GM12878 (cell line): ENCODE results near the gene IGFALS. TPM values are rescaled to one million over a fixed set of nuclear protein-coding genes. Genes with fewer than 3 reads are reported as not detected.

Experiments
- ATAC-seq: fragments of 200-7000 bp; cut with Tn5 transposase; 3 replicates; pipeline ENCODE4 v1.9.1; 2020; ENCODE audit warnings: mild to moderate bottlenecking, moderate library complexity
- BruUV-seq: library from RNA; stranded (reverse); fragments of 400-500 nt; replicated peaks from 2 replicates; lab custom pipeline; 2021; lab: Mats Ljungman, UMichigan
- CTCF ChIA-PET: fragments of 300-600 bp; sonication (Branson Sonifier 250); formaldehyde crosslinking; extraction: SDS; loops from one replicate; lab custom pipeline; 2021; ENCODE audit warnings: inconsistent platforms; lab: Yijun Ruan, JAX
- POLR2A ChIA-PET: fragments of 350-600 bp; formaldehyde crosslinking; extraction: SDS; loops from one replicate; lab custom pipeline; 2021; ENCODE audit warnings: inconsistent platforms; lab: Charles Lee
- RAD21 ChIA-PET: fragments of 300-600 bp; sonication (Branson Sonifier 250); formaldehyde crosslinking; loops from one replicate; lab custom pipeline; 2023; ENCODE audit warnings: antibody characterized with exemption; ENCODE audit not compliant: unreplicated experiment; lab: Charles Lee
- SMC1A ChIA-PET: fragments of 300-600 bp; sonication (Branson Sonifier 250); formaldehyde crosslinking; loops from one replicate; lab custom pipeline; 2023; ENCODE audit not compliant: unreplicated experiment, uncharacterized antibody; lab: Charles Lee
- DNase-seq: peaks from one replicate; pipeline ENCODE4 v3.0.0-alpha.2; 2011; ENCODE audit warnings: low read depth, low spot score
- FAIRE-seq: peaks from 3 replicates; lab custom pipeline; 2011; peaks lifted over from hg19 to GRCh38; lab: Jason Lieb, UNC
- H2AFZ ChIP-seq: 2 replicates; pipeline ENCODE4 v1.6.0; 2011; ENCODE audit warnings: low read depth, low read length, control low read depth; ENCODE audit not compliant: control insufficient read depth
- H3K27ac ChIP-seq: 2 replicates; pipeline ENCODE4 v1.5.1; 2011; ENCODE audit warnings: control low read depth; ENCODE audit not compliant: control insufficient read depth, insufficient read depth
- H3K27me3 ChIP-seq, 2 experiments: replicated peaks in 1 of 2; 2 replicates each; pipeline versions ENCODE4 v1.6.0 to v1.6.1; 2011; ENCODE audit warnings: low read length in 1 of 2; ENCODE audit not compliant: control insufficient read depth in 2 of 2, insufficient read depth in 2 of 2
- H3K36me3 ChIP-seq, 2 experiments: 2 replicates each; pipeline ENCODE4 v1.5.1; 2011; ENCODE audit warnings: low read length in 1 of 2; ENCODE audit not compliant: control insufficient read depth in 2 of 2, insufficient read depth in 2 of 2
- H3K4me1 ChIP-seq: 2 replicates; pipeline ENCODE4 v1.6.1; 2011; ENCODE audit warnings: mild to moderate bottlenecking, low read length, moderate library complexity, mixed read lengths; ENCODE audit not compliant: control insufficient read depth, insufficient read depth
- H3K4me2 ChIP-seq: 2 replicates; pipeline ENCODE4 v1.6.0; 2011; ENCODE audit warnings: control low read depth; ENCODE audit not compliant: control insufficient read depth, insufficient read depth
- H3K4me3 ChIP-seq: fragments of 200-600 bp; sonication (generic); 2 replicates; pipeline ENCODE4 v1.5.1; 2016
- H3K79me2 ChIP-seq: 2 replicates; pipeline ENCODE4 v1.6.0; 2011; ENCODE audit warnings: low read length; ENCODE audit not compliant: control insufficient read depth, insufficient read depth
- H3K9ac ChIP-seq: 2 replicates; pipeline ENCODE4 v1.8.0; 2011; ENCODE audit warnings: low read length, control low read depth, mixed read lengths; ENCODE audit not compliant: control insufficient read depth, insufficient read depth
- H3K9me3 ChIP-seq: replicated peaks from 3 replicates; pipeline ENCODE4 v1.5.1; 2011; ENCODE audit warnings: mild to moderate bottlenecking, low read length; ENCODE audit not compliant: control insufficient read depth, insufficient read depth
- H4K20me1 ChIP-seq: 2 replicates; pipeline ENCODE4 v1.6.0; 2011; ENCODE audit not compliant: control insufficient read depth, insufficient read depth
- BRCA1 ChIP-seq: IDR thresholded peaks from 2 replicates; pipeline ENCODE4 v1.6.1; 2011; ENCODE audit warnings: low read depth, low read length, improper control_type of control experiment
- E4F1 ChIP-seq: fragments of 450-650 bp; IDR thresholded peaks from 2 replicates; pipeline ENCODE4 v1.6.1; 2018; ENCODE audit warnings: borderline replicate concordance, mild to moderate bottlenecking; ENCODE audit not compliant: partially characterized antibody
- ELK1 ChIP-seq: IDR thresholded peaks from 2 replicates; pipeline ENCODE4 v1.6.1; 2012; ENCODE audit warnings: low read depth, low read length, improper control_type of control experiment
- HDAC2 ChIP-seq: fragments of 200-600 bp; sonication (generic); IDR thresholded peaks from 2 replicates; pipeline ENCODE4 v1.6.1; 2017
- HDAC6 ChIP-seq: fragments of 200-600 bp; sonication (generic); IDR thresholded peaks from one replicate; pipeline ENCODE4 v1.8.0; 2017; ENCODE audit warnings: antibody characterized with exemption; ENCODE audit not compliant: unreplicated experiment
- NFYA ChIP-seq: IDR thresholded peaks from 2 replicates; pipeline ENCODE4 v1.6.1; 2011; ENCODE audit warnings: low read depth, mild to moderate bottlenecking, low read length, improper control_type of control experiment, borderline replicate concordance
- NR2C2 ChIP-seq: IDR thresholded peaks from 2 replicates; pipeline ENCODE4 v1.6.1; 2011; ENCODE audit warnings: borderline replicate concordance, low read depth; ENCODE audit not compliant: control insufficient read depth, insufficient read length
- RUNX3 ChIP-seq: IDR thresholded peaks from 2 replicates; pipeline ENCODE4 v1.6.1; 2012; ENCODE audit warnings: low read length, inconsistent platforms
- SIN3A ChIP-seq: IDR thresholded peaks from 2 replicates; pipeline ENCODE4 v1.6.1; 2012; ENCODE audit warnings: low read depth, low read length, improper control_type of control experiment
- SKIL ChIP-seq: fragments of 450-650 bp; IDR thresholded peaks from 2 replicates; pipeline ENCODE4 v1.6.1; 2017; ENCODE audit warnings: mild to moderate bottlenecking, low read depth, inconsistent platforms; ENCODE audit not compliant: poor library complexity, severe bottlenecking
- SP1 ChIP-seq: IDR thresholded peaks from one replicate; pipeline ENCODE4 v1.6.1; 2011; ENCODE audit warnings: low read depth, low read length
- ZNF207 ChIP-seq: fragments of 450-650 bp; IDR thresholded peaks from 2 replicates; pipeline ENCODE4 v1.6.1; 2014; ENCODE audit warnings: antibody characterized with exemption, mild to moderate bottlenecking, borderline replicate concordance
- ZZZ3 ChIP-seq: IDR thresholded peaks from 2 replicates; pipeline ENCODE4 v1.6.1; 2011; ENCODE audit warnings: low read depth; ENCODE audit not compliant: control insufficient read depth, insufficient read length
- WGBS: methylation state at CpG from one replicate; pipeline ENCODE4 v1.1.6; 2016; ENCODE audit warnings: low lambda C conversion rate; ENCODE audit not compliant: insufficient replicate concordance, insufficient coverage; ENCODE audit errors: missing lambda C conversion rate; 5-methylcytosine and 5-hydroxymethylcytosine counted together
- in situ Hi-C: fragments of 300-500 bp; cut with MboI; formaldehyde crosslinking; loops from 9 replicates; pipeline ENCODE4 v1.14.3; 2018; ENCODE audit warnings: mixed read lengths
- intact Hi-C: fragments of 100-400 bp; cut with micrococcal nuclease; formaldehyde crosslinking; loops from one replicate; pipeline ENCODE4 v1.14.2; 2022; ENCODE audit not compliant: unreplicated experiment
- polyA plus RNA-seq, 11 experiments: library from polyadenylated mRNA; depleted of rRNA in 4 of 11; unstranded in 6 of 11; stranded (reverse) in 5 of 11; fragments of >200 nt; fragmentation: Nextera tagmentation in 4 of 11; fragmentation: Illumina TruSeq in 1 of 11; extraction: Ambion mirVana in 4 of 11; extraction: Trizol in 1 of 11; gene quantifications; 1 replicate in 1 of 11; 2 replicates in 10 of 11; pipeline versions ENCODE4 v1.2.1 to v1.2.3, GENCODE V29; 2011 to 2016; ENCODE audit warnings: inconsistent platforms in 2 of 11, missing spikeins in 2 of 11, low read depth in 1 of 11
- total RNA-seq, 4 experiments: library from RNA; depleted of rRNA in 3 of 4; stranded (reverse); fragments of >200 nt in 3 of 4; fragmentation: Illumina TruSeq in 1 of 4; extraction: Trizol in 1 of 4; gene quantifications; 2 replicates each; pipeline versions ENCODE4 v1.2.1 to v1.2.3, GENCODE V29; 2013 to 2021
- TF ChIP-seq, protein P1 (sequence below): fragments of 450-650 bp; IDR thresholded peaks from 2 replicates; pipeline ENCODE4 v1.6.1; 2017; ENCODE audit warnings: low read depth, mild to moderate bottlenecking, moderate library complexity
- TF ChIP-seq, protein P2 (sequence below): IDR thresholded peaks from 2 replicates; pipeline ENCODE4 v1.6.1; 2011; ENCODE audit warnings: low read depth, low read length, improper control_type of control experiment, borderline replicate concordance

IGFALS gene
- total and polyA plus RNA-seq, 10 of the 15 experiments (the other 5 are each of a cell fraction or from before 2014, with no cell fraction given) = 0.04 to 0.11 TPM; not detected in 8

GRCh38 chr16:1792836-1793577 is 498 bp downstream of the IGFALS start:
- Histone ChIP-seq H3K27ac (no peak overlapping the region), H3K4me2 (no peak overlapping the region), H2AFZ (no peak overlapping the region), H4K20me1 (no peaks in the 10 kb centered on the region), H3K36me3 (peaks cover 0 to 7% of the 10 kb centered on the region in 2 experiments; a peak in 3 of 4 replicates), H3K79me2 (no peaks in the 10 kb centered on the region), H3K4me3 (no peak overlapping the region), H3K27me3 (no peaks in the 10 kb centered on the region), H3K4me1 (no peaks in the 10 kb centered on the region), H3K9me3 (no peaks in the 10 kb centered on the region; the same call in 2 of the 3 replicates), H3K9ac (no peak overlapping the region)
- RAD21 ChIA-PET = no interaction called here
- ATAC-seq (no peak), FAIRE-seq (no peak), DNase-seq (no peak)
- CTCF ChIA-PET = no interaction called here
- TF ChIP-seq BRCA1 (no peak), NFYA (no peak), SIN3A (no peak), E4F1 (no peak), NR2C2 (no peak), SKIL (no peak), ZNF207 (no peak), RUNX3 (no peak), SP1 (no peak), HDAC2 (no peak), ZZZ3 (no peak), ELK1 (no peak), HDAC6 (no peak)
- TF ChIP-seq, protein P1, sequence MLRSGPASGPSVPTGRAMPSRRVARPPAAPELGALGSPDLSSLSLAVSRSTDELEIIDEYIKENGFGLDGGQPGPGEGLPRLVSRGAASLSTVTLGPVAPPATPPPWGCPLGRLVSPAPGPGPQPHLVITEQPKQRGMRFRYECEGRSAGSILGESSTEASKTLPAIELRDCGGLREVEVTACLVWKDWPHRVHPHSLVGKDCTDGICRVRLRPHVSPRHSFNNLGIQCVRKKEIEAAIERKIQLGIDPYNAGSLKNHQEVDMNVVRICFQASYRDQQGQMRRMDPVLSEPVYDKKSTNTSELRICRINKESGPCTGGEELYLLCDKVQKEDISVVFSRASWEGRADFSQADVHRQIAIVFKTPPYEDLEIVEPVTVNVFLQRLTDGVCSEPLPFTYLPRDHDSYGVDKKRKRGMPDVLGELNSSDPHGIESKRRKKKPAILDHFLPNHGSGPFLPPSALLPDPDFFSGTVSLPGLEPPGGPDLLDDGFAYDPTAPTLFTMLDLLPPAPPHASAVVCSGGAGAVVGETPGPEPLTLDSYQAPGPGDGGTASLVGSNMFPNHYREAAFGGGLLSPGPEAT = no peak
- TF ChIP-seq, protein P2, sequence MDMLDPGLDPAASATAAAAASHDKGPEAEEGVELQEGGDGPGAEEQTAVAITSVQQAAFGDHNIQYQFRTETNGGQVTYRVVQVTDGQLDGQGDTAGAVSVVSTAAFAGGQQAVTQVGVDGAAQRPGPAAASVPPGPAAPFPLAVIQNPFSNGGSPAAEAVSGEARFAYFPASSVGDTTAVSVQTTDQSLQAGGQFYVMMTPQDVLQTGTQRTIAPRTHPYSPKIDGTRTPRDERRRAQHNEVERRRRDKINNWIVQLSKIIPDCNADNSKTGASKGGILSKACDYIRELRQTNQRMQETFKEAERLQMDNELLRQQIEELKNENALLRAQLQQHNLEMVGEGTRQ = no peak
- intact Hi-C loops (no loop called here), in situ Hi-C loops (no loop called here)
- no TSS peak for BruUV-seq
- SMC1A ChIA-PET = no interaction called here
- POLR2A ChIA-PET = no interaction called here
- 94% methylated on average over 33 of the region's 33 CpGs for WGBS
